GM19239 (cell line): ENCODE results near the gene EVC.

Experiments used
- DNase-seq: peaks from one replicate; pipeline ENCODE4 v3.0.0; 2011; ENCODE audit warnings: low spot score; ENCODE audit not compliant: insufficient read length
- FAIRE-seq: peaks from 2 replicates; lab custom pipeline; 2011; peaks lifted over from hg19 to GRCh38; lab: Jason Lieb, UNC

The EVC gene

GRCh38 chr4:5753766-5754528 lies 42.9 kb downstream of the EVC start:
- DNase-seq (no peak), FAIRE-seq (no peak)

- DNase-seq (no peak), FAIRE-seq (no peak)
These were observed 43.5 kb downstream of the EVC start for GRCh38 chr4:5754529-5754881.

GRCh38 chr4:5755161-5755560 lies 44.2 kb downstream of the EVC start:
- FAIRE-seq (no peak), DNase-seq (no peak)

GRCh38 chr4:5755679-5756078 lies 44.7 kb downstream of the EVC start:
- DNase-seq (no peak), FAIRE-seq (no peak)

GRCh38 chr4:5756271-5756670 lies 45.3 kb downstream of the EVC start:
- FAIRE-seq (no peak), DNase-seq (no peak)

- no peak for FAIRE-seq
These were observed 46.1 kb downstream of the EVC start for GRCh38 chr4:5757091-5757490.

GRCh38 chr4:5757536-5757935 lies 46.5 kb downstream of the EVC start:
- FAIRE-seq = no peak
- no peak for DNase-seq

More at GRCh38 chr4:5757091-5757490, 46.1 kb downstream of the EVC start:
- DNase-seq = no peak

- FAIRE-seq (no peak), DNase-seq (no peak)
These were observed 47.0 kb downstream of the EVC start for GRCh38 chr4:5757954-5758353.

GRCh38 chr4:5758741-5759140 lies 47.7 kb downstream of the EVC start:
- no peak for DNase-seq
- no peak for FAIRE-seq

- DNase-seq (no peak), FAIRE-seq (no peak)
These were observed 48.5 kb downstream of the EVC start for GRCh38 chr4:5759236-5760075.

- no peak for FAIRE-seq
- DNase-seq = no peak
These were observed 49.2 kb downstream of the EVC start for GRCh38 chr4:5760246-5760645.

- FAIRE-seq (no peak), DNase-seq (no peak)
These were observed 50.0 kb downstream of the EVC start for GRCh38 chr4:5760936-5761480.

- DNase-seq (no peak), FAIRE-seq (no peak)
These were observed 59.0 kb downstream of the EVC start for GRCh38 chr4:5770051-5770450.

GRCh38 chr4:5772528-5773270 lies 61.7 kb downstream of the EVC start:
- FAIRE-seq = no peak
- DNase-seq = no peak

- FAIRE-seq = no peak
- no peak for DNase-seq
These were observed 62.2 kb downstream of the EVC start for GRCh38 chr4:5773271-5773555.

- FAIRE-seq (no peak), DNase-seq (no peak)
These were observed 63.5 kb downstream of the EVC start for GRCh38 chr4:5774416-5775036.

- DNase-seq = no peak
- FAIRE-seq = no peak
These were observed 65.5 kb downstream of the EVC start for GRCh38 chr4:5776510-5776909.

- DNase-seq (no peak), FAIRE-seq (no peak)
These were observed 70.0 kb downstream of the EVC start for GRCh38 chr4:5780831-5781480.

- FAIRE-seq = no peak
- no peak for DNase-seq
These were observed 70.7 kb downstream of the EVC start for GRCh38 chr4:5781691-5782090.
